HepG2 (cell line): ENCODE results near the gene FAM163B. TPM values are rescaled to one million over a fixed set of nuclear protein-coding genes. Genes with fewer than 3 reads are reported as not detected.

Experiments
- HOXD1 ChIP-seq: sonication (generic); formaldehyde crosslinking; IDR thresholded peaks from 2 replicates; pipeline ENCODE4 v1.5.0; 2020; ENCODE audit warnings: missing genetic modification reagents
- MTA3 ChIP-seq: sonication (generic); formaldehyde crosslinking; IDR thresholded peaks from 2 replicates; pipeline ENCODE4 v1.4.0; 2020; ENCODE audit warnings: missing genetic modification reagents
- RAD21 ChIP-seq: fragments of 450-650 bp; formaldehyde crosslinking; IDR thresholded peaks from 2 replicates; pipeline ENCODE4 v1.5.0; 2020; ENCODE audit warnings: mild to moderate bottlenecking
- SSRP1 ChIP-seq: IDR thresholded peaks from 2 replicates; pipeline ENCODE4 v1.6.1; 2016; ENCODE audit warnings: control low read depth
- YEATS4 ChIP-seq: sonication (generic); formaldehyde crosslinking; IDR thresholded peaks from 2 replicates; pipeline ENCODE4 v1.4.0; 2020; ENCODE audit warnings: missing genetic modification reagents, borderline replicate concordance
- ZMYM3 ChIP-seq: sonication (generic); formaldehyde crosslinking; IDR thresholded peaks from 2 replicates; pipeline ENCODE4 v1.5.1; 2020; ENCODE audit warnings: mild to moderate bottlenecking, missing genetic modification reagents
- ZNF382 ChIP-seq: sonication (generic); formaldehyde crosslinking; IDR thresholded peaks from 2 replicates; pipeline ENCODE4 v1.5.0; 2020; ENCODE audit warnings: missing genetic modification reagents, mild to moderate bottlenecking, borderline replicate concordance
- ZNF672 ChIP-seq: sonication (generic); formaldehyde crosslinking; IDR thresholded peaks from 2 replicates; pipeline ENCODE4 v1.8.1; 2022; ENCODE audit warnings: missing genetic modification reagents
- ZSCAN21 ChIP-seq: sonication (generic); formaldehyde crosslinking; IDR thresholded peaks from 2 replicates; pipeline ENCODE4 v1.8.0; 2022; ENCODE audit warnings: mild to moderate bottlenecking, missing genetic modification reagents, moderate library complexity, borderline replicate concordance
- polyA plus RNA-seq, 8 experiments: library from polyadenylated mRNA; depleted of rRNA in 3 of 8; stranded (reverse) in 7 of 8; unstranded in 1 of 8; fragments of >200 nt; fragmentation: Illumina TruSeq in 4 of 8; extraction: Trizol in 4 of 8; gene quantifications; 2 replicates each; pipeline versions ENCODE4 v1.2.1 to v1.2.3, GENCODE V29; 2011 to 2016; ENCODE audit warnings: low read depth in 4 of 8, missing spikeins in 1 of 8, mixed read lengths in 1 of 8; ENCODE audit not compliant: insufficient read depth in 1 of 8
- total RNA-seq, 5 experiments: library from RNA; depleted of rRNA; stranded (reverse); fragments of >200 nt; fragmentation: Illumina TruSeq; extraction: Trizol; gene quantifications; 2 replicates each; pipeline ENCODE4 v1.2.3, GENCODE V29; 2016; ENCODE audit warnings: low read depth in 1 of 5
- TF ChIP-seq, protein P1 (sequence below): sonication (generic); formaldehyde crosslinking; IDR thresholded peaks from 2 replicates; pipeline ENCODE4 v1.4.0; 2020; ENCODE audit warnings: mild to moderate bottlenecking, missing genetic modification reagents
- TF ChIP-seq, protein P2 (sequence below): sonication (generic); formaldehyde crosslinking; IDR thresholded peaks from 2 replicates; pipeline ENCODE4 v1.8.0; 2022; ENCODE audit warnings: missing genetic modification reagents, mild to moderate bottlenecking, moderate library complexity, borderline replicate concordance
- TF ChIP-seq, protein P3 (sequence below): sonication (generic); formaldehyde crosslinking; IDR thresholded peaks from 2 replicates; pipeline ENCODE4 v1.4.0; 2020; ENCODE audit warnings: missing genetic modification reagents, borderline replicate concordance
- TF ChIP-seq, protein P4 (sequence below): IDR thresholded peaks from 2 replicates; pipeline ENCODE4 v1.6.1; 2016; ENCODE audit warnings: low read depth, control low read depth
- TF ChIP-seq, protein P5 (sequence below): sonication (generic); formaldehyde crosslinking; IDR thresholded peaks from 2 replicates; pipeline ENCODE4 v1.4.0; 2020; ENCODE audit warnings: mild to moderate bottlenecking, missing genetic modification reagents
- TF ChIP-seq, protein P6 (sequence below), 2 experiments: sonication (generic) in 1 of 2; formaldehyde crosslinking in 1 of 2; IDR thresholded peaks; 2 replicates each; pipeline versions ENCODE4 v1.4.0 to v1.6.1; 2016 to 2020; ENCODE audit warnings: borderline replicate concordance in 1 of 2, low read depth in 1 of 2, mild to moderate bottlenecking in 1 of 2, missing genetic modification reagents in 1 of 2

FAM163B gene
- total and polyA plus RNA-seq, 2 of the 13 experiments (the other 11 are each of a cell fraction or from before 2014, with no cell fraction given): not detected

DNA sequence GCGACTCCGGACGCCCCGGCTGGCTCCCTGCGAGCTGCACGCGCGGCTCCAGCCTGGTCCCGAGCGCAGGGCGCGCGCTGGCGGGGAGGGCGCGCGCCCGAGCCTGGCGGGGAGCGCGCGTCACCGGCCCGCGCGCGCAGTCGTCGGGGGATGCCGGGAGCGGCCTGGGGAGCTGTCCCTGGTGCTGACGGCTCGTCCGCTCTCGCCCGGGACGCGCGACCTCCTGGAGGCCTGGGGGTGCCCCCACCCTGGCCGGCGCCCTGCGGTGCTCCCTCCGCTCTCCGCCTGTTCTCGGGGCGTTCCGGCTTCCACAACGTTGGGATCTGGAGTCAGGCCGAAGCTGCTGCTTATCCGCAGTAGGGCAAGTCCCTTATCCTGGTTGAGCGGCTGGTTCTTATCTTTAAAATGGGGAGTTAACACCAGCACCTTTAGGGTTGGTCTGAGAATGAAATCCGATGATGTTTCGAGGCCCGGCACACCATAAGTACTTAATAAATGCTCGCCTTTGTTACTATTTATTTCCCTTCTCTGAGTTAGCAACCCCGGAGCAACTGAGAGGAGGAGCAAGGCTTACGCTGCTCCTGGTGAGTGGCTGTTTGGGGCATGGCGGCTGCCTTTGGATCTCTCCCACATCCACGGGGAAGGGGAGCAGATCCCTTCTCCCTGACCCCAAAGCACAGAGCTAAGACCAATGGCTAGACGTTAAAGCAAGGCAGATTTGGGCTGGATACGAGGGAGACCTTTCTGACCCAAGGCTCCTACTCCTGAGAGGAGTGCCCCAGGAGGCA, at the start of gene FAM163B (continued):
- TF ChIP-seq, protein P1, sequence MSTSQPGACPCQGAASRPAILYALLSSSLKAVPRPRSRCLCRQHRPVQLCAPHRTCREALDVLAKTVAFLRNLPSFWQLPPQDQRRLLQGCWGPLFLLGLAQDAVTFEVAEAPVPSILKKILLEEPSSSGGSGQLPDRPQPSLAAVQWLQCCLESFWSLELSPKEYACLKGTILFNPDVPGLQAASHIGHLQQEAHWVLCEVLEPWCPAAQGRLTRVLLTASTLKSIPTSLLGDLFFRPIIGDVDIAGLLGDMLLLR (CRISPR knock-in tag): no peak
- TF ChIP-seq RAD21 (peak; percentile 20; the same call in 1 of the 2 replicates), YEATS4 (CRISPR knock-in tag) (no peak), ZNF382 (CRISPR knock-in tag) (no peak), ZMYM3 (CRISPR knock-in tag) (no peak), MTA3 (CRISPR knock-in tag) (no peak), ZNF672 (CRISPR knock-in tag) (no peak), HOXD1 (CRISPR knock-in tag) (peak; percentile 73; the same call in 1 of the 2 replicates), SSRP1 (no peak), ZSCAN21 (no peak)
- TF ChIP-seq, protein P2, sequence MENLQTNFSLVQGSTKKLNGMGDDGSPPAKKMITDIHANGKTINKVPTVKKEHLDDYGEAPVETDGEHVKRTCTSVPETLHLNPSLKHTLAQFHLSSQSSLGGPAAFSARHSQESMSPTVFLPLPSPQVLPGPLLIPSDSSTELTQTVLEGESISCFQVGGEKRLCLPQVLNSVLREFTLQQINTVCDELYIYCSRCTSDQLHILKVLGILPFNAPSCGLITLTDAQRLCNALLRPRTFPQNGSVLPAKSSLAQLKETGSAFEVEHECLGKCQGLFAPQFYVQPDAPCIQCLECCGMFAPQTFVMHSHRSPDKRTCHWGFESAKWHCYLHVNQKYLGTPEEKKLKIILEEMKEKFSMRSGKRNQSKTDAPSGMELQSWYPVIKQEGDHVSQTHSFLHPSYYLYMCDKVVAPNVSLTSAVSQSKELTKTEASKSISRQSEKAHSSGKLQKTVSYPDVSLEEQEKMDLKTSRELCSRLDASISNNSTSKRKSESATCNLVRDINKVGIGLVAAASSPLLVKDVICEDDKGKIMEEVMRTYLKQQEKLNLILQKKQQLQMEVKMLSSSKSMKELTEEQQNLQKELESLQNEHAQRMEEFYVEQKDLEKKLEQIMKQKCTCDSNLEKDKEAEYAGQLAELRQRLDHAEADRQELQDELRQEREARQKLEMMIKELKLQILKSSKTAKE (CRISPR knock-in tag): no peak
- TF ChIP-seq, protein P3, sequence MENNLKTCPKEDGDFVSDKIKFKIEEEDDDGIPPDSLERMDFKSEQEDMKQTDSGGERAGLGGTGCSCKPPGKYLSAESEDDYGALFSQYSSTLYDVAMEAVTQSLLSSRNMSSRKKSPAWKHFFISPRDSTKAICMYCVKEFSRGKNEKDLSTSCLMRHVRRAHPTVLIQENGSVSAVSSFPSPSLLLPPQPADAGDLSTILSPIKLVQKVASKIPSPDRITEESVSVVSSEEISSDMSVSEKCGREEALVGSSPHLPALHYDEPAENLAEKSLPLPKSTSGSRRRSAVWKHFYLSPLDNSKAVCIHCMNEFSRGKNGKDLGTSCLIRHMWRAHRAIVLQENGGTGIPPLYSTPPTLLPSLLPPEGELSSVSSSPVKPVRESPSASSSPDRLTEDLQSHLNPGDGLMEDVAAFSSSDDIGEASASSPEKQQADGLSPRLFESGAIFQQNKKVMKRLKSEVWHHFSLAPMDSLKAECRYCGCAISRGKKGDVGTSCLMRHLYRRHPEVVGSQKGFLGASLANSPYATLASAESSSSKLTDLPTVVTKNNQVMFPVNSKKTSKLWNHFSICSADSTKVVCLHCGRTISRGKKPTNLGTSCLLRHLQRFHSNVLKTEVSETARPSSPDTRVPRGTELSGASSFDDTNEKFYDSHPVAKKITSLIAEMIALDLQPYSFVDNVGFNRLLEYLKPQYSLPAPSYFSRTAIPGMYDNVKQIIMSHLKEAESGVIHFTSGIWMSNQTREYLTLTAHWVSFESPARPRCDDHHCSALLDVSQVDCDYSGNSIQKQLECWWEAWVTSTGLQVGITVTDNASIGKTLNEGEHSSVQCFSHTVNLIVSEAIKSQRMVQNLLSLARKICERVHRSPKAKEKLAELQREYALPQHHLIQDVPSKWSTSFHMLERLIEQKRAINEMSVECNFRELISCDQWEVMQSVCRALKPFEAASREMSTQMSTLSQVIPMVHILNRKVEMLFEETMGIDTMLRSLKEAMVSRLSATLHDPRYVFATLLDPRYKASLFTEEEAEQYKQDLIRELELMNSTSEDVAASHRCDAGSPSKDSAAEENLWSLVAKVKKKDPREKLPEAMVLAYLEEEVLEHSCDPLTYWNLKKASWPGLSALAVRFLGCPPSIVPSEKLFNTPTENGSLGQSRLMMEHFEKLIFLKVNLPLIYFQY: 0 out of 2 replicates have a peak, but pooled peaks have one; percentile 49
- TF ChIP-seq, protein P4, sequence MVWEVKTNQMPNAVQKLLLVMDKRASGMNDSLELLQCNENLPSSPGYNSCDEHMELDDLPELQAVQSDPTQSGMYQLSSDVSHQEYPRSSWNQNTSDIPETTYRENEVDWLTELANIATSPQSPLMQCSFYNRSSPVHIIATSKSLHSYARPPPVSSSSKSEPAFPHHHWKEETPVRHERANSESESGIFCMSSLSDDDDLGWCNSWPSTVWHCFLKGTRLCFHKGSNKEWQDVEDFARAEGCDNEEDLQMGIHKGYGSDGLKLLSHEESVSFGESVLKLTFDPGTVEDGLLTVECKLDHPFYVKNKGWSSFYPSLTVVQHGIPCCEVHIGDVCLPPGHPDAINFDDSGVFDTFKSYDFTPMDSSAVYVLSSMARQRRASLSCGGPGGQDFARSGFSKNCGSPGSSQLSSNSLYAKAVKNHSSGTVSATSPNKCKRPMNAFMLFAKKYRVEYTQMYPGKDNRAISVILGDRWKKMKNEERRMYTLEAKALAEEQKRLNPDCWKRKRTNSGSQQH (CRISPR knock-in tag): no peak
- TF ChIP-seq, protein P5, sequence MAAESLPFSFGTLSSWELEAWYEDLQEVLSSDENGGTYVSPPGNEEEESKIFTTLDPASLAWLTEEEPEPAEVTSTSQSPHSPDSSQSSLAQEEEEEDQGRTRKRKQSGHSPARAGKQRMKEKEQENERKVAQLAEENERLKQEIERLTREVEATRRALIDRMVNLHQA (CRISPR knock-in tag): no peak
- TF ChIP-seq, protein P6, sequence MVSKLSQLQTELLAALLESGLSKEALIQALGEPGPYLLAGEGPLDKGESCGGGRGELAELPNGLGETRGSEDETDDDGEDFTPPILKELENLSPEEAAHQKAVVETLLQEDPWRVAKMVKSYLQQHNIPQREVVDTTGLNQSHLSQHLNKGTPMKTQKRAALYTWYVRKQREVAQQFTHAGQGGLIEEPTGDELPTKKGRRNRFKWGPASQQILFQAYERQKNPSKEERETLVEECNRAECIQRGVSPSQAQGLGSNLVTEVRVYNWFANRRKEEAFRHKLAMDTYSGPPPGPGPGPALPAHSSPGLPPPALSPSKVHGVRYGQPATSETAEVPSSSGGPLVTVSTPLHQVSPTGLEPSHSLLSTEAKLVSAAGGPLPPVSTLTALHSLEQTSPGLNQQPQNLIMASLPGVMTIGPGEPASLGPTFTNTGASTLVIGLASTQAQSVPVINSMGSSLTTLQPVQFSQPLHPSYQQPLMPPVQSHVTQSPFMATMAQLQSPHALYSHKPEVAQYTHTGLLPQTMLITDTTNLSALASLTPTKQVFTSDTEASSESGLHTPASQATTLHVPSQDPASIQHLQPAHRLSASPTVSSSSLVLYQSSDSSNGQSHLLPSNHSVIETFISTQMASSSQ (IDR thresholded peaks at IDR 0.05; ENCODE audit: low read depth): no peak
- TF ChIP-seq, protein P6 (CRISPR knock-in tag; IDR thresholded peaks at IDR 0.05; ENCODE audit: borderline replicate concordance): no peak
